ENCODE results near the gene E2F8.

Gene E2F8

GRCh38 chr11:19290356-19290755, 49.6 kb upstream of the E2F8 start:
- no peaks in the 10 kb centered on the region for H3K4me1 ChIP-seq (ENCODE audit: control insufficient read depth, insufficient read depth, low read length)
- H3K9me3 ChIP-seq (ENCODE audit: control insufficient read depth, insufficient read depth, low read depth, low read length) = no peaks in the 10 kb centered on the region
- no peak overlapping the region for H3K27ac ChIP-seq (ENCODE audit: extremely low read depth, low read depth, low read length)
- CTCF ChIA-PET = interaction anchor here (0.7 kb wide), 1 partner anchor 187 kb away, joined by 3 read pairs; no protein-coding TSS in a partner anchor
- no peak overlapping the region for H3K4me3 ChIP-seq (ENCODE audit: low read depth, low read length)
- POLR2A ChIA-PET = no interaction called here
- no peaks in the 10 kb centered on the region for H3K36me3 ChIP-seq (ENCODE audit: control insufficient read depth in 2 of 2, insufficient read depth in 1 of 2, low read length in 2 of 2)
- TF ChIP-seq ZNF184 (tag by site-specific recombination; IDR thresholded peaks at IDR 0.05) (no peak), ZNF830 (tag by site-specific recombination; IDR thresholded peaks at IDR 0.05; ENCODE audit: low read depth) (no peak), KLF8 (tag by site-specific recombination; IDR thresholded peaks at IDR 0.05) (no peak), ZNF302 (tag by site-specific recombination; IDR thresholded peaks at IDR 0.05; ENCODE audit: low read depth) (no peak), ZNF18 (tag by site-specific recombination; IDR thresholded peaks at IDR 0.05) (no peak), ZNF350 (tag by site-specific recombination; IDR thresholded peaks at IDR 0.05) (no peak), ZNF645 (tag by site-specific recombination; IDR thresholded peaks at IDR 0.05) (no peak), EGR2 (tag by site-specific recombination; IDR thresholded peaks at IDR 0.05; ENCODE audit: low read depth) (no peak), ZBTB20 (tag by site-specific recombination; IDR thresholded peaks at IDR 0.05) (no peak)
- TF ChIP-seq, protein P1, sequence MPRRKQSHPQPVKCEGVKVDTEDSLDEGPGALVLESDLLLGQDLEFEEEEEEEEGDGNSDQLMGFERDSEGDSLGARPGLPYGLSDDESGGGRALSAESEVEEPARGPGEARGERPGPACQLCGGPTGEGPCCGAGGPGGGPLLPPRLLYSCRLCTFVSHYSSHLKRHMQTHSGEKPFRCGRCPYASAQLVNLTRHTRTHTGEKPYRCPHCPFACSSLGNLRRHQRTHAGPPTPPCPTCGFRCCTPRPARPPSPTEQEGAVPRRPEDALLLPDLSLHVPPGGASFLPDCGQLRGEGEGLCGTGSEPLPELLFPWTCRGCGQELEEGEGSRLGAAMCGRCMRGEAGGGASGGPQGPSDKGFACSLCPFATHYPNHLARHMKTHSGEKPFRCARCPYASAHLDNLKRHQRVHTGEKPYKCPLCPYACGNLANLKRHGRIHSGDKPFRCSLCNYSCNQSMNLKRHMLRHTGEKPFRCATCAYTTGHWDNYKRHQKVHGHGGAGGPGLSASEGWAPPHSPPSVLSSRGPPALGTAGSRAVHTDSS (tag by site-specific recombination; IDR thresholded peaks at IDR 0.05) = no peak

DNA sequence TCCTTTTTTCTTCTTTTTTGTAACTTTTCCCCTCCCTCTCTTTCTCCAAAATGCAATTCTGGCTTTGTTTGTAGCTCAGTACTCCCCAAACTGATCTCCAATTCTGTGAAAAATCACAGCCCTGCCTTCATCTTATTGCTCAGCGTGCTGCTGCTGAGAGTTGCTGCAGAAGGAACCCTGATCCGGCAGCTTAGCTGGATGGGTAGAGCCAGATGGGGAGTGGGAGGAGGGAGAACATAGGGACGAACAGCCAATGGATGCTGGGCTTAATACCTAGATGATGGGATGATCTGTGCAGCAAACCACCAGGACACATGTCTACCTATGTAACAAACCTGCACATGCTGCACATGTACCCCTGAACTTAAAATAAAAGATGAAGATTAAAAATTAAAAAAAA, 47.5 kb upstream of the E2F8 start:
- H3K9me3 ChIP-seq (ENCODE audit: control insufficient read depth, insufficient read depth, low read depth, low read length) = no peaks in the 10 kb centered on the region
- no peaks in the 10 kb centered on the region for H3K36me3 ChIP-seq (ENCODE audit: control insufficient read depth in 2 of 2, insufficient read depth in 1 of 2, low read length in 2 of 2)
- POLR2A ChIA-PET = no interaction called here
- TF ChIP-seq ZNF169 (tag by site-specific recombination; IDR thresholded peaks at IDR 0.05) (no peak), ZNF404 (tag by site-specific recombination; IDR thresholded peaks at IDR 0.05) (no peak), ZNF645 (tag by site-specific recombination; IDR thresholded peaks at IDR 0.05) (no peak), ZBTB17 (tag by site-specific recombination; IDR thresholded peaks at IDR 0.05) (no peak), ZNF121 (tag by site-specific recombination; IDR thresholded peaks at IDR 0.05) (no peak), ZNF621 (tag by site-specific recombination; IDR thresholded peaks at IDR 0.05) (no peak), ZSCAN30 (tag by site-specific recombination; IDR thresholded peaks at IDR 0.05) (no peak), ZNF548 (tag by site-specific recombination; IDR thresholded peaks at IDR 0.05) (no peak), ZNF514 (tag by site-specific recombination; IDR thresholded peaks at IDR 0.05) (no peak), ZNF677 (tag by site-specific recombination; IDR thresholded peaks at IDR 0.05) (no peak)
- TF ChIP-seq, protein P2, sequence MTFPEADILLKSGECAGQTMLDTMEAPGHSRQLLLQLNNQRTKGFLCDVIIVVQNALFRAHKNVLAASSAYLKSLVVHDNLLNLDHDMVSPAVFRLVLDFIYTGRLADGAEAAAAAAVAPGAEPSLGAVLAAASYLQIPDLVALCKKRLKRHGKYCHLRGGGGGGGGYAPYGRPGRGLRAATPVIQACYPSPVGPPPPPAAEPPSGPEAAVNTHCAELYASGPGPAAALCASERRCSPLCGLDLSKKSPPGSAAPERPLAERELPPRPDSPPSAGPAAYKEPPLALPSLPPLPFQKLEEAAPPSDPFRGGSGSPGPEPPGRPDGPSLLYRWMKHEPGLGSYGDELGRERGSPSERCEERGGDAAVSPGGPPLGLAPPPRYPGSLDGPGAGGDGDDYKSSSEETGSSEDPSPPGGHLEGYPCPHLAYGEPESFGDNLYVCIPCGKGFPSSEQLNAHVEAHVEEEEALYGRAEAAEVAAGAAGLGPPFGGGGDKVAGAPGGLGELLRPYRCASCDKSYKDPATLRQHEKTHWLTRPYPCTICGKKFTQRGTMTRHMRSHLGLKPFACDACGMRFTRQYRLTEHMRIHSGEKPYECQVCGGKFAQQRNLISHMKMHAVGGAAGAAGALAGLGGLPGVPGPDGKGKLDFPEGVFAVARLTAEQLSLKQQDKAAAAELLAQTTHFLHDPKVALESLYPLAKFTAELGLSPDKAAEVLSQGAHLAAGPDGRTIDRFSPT (tag by site-specific recombination; IDR thresholded peaks at IDR 0.05) = no peak
- H3K4me3 ChIP-seq (ENCODE audit: low read depth, low read length) = no peak overlapping the region
- H3K27ac ChIP-seq (ENCODE audit: extremely low read depth, low read depth, low read length) = no peak overlapping the region
- CTCF ChIA-PET = interaction anchor here (0.7 kb wide), 1 partner anchor 29 kb away, joined by 3 read pairs; no protein-coding TSS in a partner anchor
- H3K4me1 ChIP-seq (ENCODE audit: control insufficient read depth, insufficient read depth, low read length) = no peaks in the 10 kb centered on the region
